Transverse colon (tissue), 4 donors: ENCODE results near the gene TOM1L2. TPM values are rescaled to one million over a fixed set of nuclear protein-coding genes. Genes with fewer than 3 reads are reported as not detected.

Experiments
- DNase-seq: peaks from one replicate; pipeline ENCODE4 v3.0.0-alpha.2; 2019
- H3K27ac ChIP-seq, 4 donors: fragments of 200-600 bp; sonication (generic); 2 replicates each; pipeline ENCODE4 v1.5.1; 2016 to 2018; ENCODE audit warnings: inconsistent platforms in 4 of 4
- H3K27me3 ChIP-seq: fragments of 200-600 bp; sonication (generic); 2 replicates; pipeline ENCODE4 v1.5.1; 2017; ENCODE audit warnings: inconsistent platforms
- H3K36me3 ChIP-seq, 4 donors: fragments of 200-600 bp; sonication (generic); 2 replicates each; pipeline ENCODE4 v1.5.1; 2017 to 2019; ENCODE audit warnings: inconsistent platforms in 4 of 4
- H3K4me1 ChIP-seq, 4 donors: fragments of 200-600 bp; sonication (generic); 2 replicates each; pipeline ENCODE4 v1.5.1; 2017 to 2020; ENCODE audit warnings: inconsistent platforms in 4 of 4
- H3K4me3 ChIP-seq, 4 donors: fragments of 200-600 bp; sonication (generic); 1 replicate in 1 of 4; 2 replicates in 3 of 4; pipeline versions ENCODE4 v1.5.1 to v1.6.1; 2017 to 2019; ENCODE audit warnings: inconsistent platforms in 4 of 4
- H3K9me3 ChIP-seq, 2 donors: fragments of 200-600 bp; sonication (generic); 2 replicates each; pipeline ENCODE4 v1.5.1; 2017 to 2019; ENCODE audit warnings: inconsistent platforms in 2 of 2
- EP300 ChIP-seq: sonication (generic); formaldehyde crosslinking; IDR thresholded peaks from one replicate; pipeline ENCODE4 v1.6.1; 2017; ENCODE audit warnings: antibody characterized with exemption, low read depth
- POLR2A ChIP-seq: fragments of 450-650 bp; IDR thresholded peaks from one replicate; pipeline ENCODE4 v1.6.1; 2016; ENCODE audit warnings: antibody characterized with exemption, mild to moderate bottlenecking, moderate library complexity
- POLR2AphosphoS5 ChIP-seq, 3 donors: sonication (generic); formaldehyde crosslinking; IDR thresholded peaks; one replicate each; pipeline ENCODE4 v1.6.1; 2016; ENCODE audit warnings: antibody characterized with exemption in 3 of 3
- WGBS, 2 donors: methylation state at CpG; one replicate each; pipeline ENCODE4 v1.1.5; 2018; ENCODE audit warnings: low coverage in 1 of 2; 5-methylcytosine and 5-hydroxymethylcytosine counted together
- in situ Hi-C, 4 donors: fragments of 200-750 bp; cut with MboI; loops; one replicate each; pipeline versions ENCODE4 v1.15.0 to v1.15.1; 2017; ENCODE audit warnings: low sequenced_read_pairs in 3 of 4, low pct_ligation_motif_present in 1 of 4, low pct_unique_long_range_greater_than_20kb in 1 of 4
- intact Hi-C: fragments of 100-400 bp; cut with DNase I; formaldehyde crosslinking; loops from one replicate; pipeline ENCODE4 v1.15.1; 2023; ENCODE audit warnings: low total_unique reads
- total RNA-seq, 4 donors: library from RNA; depleted of rRNA; stranded (reverse); fragments of >200 nt; gene quantifications; one replicate each; pipeline ENCODE4 v1.1.0, GENCODE V29; 2016
- TF ChIP-seq, protein P1 (sequence below), 5 experiments: fragments of 200-600 bp in 3 of 5; fragments of 450-650 bp in 2 of 5; sonication (generic) in 3 of 5; IDR thresholded peaks; 1 replicate in 2 of 5; 2 replicates in 3 of 5; pipeline ENCODE4 v1.5.1; 2016 to 2017; ENCODE audit warnings: antibody characterized with exemption in 5 of 5, inconsistent platforms in 3 of 5, mild to moderate bottlenecking in 2 of 5, moderate library complexity in 1 of 5

Gene TOM1L2
- total RNA-seq, 4 donors from 2014 or later: 65.9 to 178 (median 97.7) TPM

DNA sequence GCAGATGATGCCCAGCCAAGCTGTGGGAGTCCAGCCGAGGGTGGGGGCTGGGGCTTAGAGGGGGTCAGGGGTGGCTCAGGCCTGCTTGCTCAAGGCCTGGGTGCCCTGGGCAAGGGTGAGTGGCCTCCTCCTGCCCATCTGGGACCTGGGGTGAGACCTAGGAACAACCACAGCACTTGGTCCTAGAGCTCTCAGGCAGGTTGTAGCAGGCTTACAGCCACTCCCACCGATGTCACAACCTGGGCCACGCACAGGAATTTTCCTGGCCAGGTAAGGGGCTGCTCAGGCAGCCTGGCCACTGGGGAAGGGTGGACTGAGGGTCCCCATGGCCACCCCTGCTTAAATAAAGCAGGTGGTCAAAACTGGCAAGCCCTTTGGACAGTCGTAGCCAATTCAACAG, 129.1 kb downstream of the TOM1L2 start:
- Histone ChIP-seq H3K4me3 (no peak overlapping the region), H3K9me3 (no peaks in the 10 kb centered on the region), H3K36me3 (no peaks in the 10 kb centered on the region), H3K27me3 (no peaks in the 10 kb centered on the region), H3K27ac (no peak overlapping the region), H3K4me1 (peaks cover 11 to 31% (median 27%) of the 10 kb centered on the region in 4 donors)
- DNase-seq: no peak
- 69% methylated on average over 4 of the region's 4 CpGs; no CpG with 5 or more reads in 1 of the 2 donors for WGBS, 2 donors
- TF ChIP-seq POLR2A: no peak
- no peak for TF ChIP-seq EP300
- TF ChIP-seq, protein P1, sequence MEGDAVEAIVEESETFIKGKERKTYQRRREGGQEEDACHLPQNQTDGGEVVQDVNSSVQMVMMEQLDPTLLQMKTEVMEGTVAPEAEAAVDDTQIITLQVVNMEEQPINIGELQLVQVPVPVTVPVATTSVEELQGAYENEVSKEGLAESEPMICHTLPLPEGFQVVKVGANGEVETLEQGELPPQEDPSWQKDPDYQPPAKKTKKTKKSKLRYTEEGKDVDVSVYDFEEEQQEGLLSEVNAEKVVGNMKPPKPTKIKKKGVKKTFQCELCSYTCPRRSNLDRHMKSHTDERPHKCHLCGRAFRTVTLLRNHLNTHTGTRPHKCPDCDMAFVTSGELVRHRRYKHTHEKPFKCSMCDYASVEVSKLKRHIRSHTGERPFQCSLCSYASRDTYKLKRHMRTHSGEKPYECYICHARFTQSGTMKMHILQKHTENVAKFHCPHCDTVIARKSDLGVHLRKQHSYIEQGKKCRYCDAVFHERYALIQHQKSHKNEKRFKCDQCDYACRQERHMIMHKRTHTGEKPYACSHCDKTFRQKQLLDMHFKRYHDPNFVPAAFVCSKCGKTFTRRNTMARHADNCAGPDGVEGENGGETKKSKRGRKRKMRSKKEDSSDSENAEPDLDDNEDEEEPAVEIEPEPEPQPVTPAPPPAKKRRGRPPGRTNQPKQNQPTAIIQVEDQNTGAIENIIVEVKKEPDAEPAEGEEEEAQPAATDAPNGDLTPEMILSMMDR (IDR thresholded peaks at IDR 0.05): no peak
- no peak for TF ChIP-seq POLR2AphosphoS5 (IDR thresholded peaks at IDR 0.05)
- intact Hi-C loops: no loop called here
- in situ Hi-C loops: no loop called here

DNA sequence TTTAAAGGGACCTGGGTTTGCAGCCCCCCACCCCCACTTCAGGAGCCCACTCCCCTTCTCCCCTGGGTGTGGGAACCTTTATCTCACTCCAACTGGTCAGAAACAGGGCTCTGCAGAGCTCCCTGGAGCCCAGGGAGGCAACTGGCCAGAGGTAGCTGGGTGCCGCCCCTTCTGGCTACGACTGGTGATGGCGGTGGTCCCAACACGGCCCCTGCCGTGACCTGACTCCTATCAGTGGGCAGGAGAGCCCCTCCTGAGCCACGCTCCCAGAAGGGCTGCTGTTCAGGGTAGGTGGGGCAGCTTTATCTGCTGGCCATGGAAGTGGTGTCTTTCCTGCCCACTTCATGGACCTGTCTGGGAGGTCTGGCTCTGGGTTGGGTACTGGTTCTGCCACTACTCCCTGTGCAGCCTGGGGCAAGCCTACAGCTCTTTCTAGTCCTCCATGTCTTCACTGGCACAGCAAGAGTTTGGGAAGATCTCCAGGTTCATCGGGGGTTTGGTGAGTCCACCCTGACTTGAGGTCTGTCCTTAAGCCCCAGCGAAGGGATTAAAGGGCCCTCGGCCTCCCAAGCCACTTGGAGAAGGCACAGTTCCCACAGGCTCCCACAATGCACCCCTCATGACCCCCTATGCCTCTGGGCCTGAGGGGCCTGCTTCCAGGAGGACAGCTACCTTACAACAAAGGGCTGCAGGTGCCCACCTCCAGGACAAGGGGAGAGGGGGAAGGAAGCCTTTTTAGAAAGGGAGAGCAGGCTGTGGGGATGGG, 129.9 kb downstream of the TOM1L2 start:
- H3K36me3 ChIP-seq: no peaks in the 10 kb centered on the region
- H3K4me1 ChIP-seq: peaks cover 19 to 37% (median 35%) of the 10 kb centered on the region in 4 donors
- peak overlapping the region; percentile 98 to 100 (median 99) for H3K27ac ChIP-seq
- H3K9me3 ChIP-seq: no peaks in the 10 kb centered on the region
- WGBS, 2 donors: 75% methylated on average over 6 of the region's 9 CpGs; no CpG with 5 or more reads in 1 of the 2 donors
- no peak for TF ChIP-seq EP300
- TF ChIP-seq, protein P1 (IDR thresholded peaks at IDR 0.05): no peak
- TF ChIP-seq POLR2AphosphoS5 (IDR thresholded peaks at IDR 0.05): no peak
- no peak for TF ChIP-seq POLR2A
- intact Hi-C loops (no loop called here), in situ Hi-C loops (no loop called here)
- no peak for DNase-seq
- H3K4me3 ChIP-seq: no peak overlapping the region
- no peaks in the 10 kb centered on the region for H3K27me3 ChIP-seq

DNA sequence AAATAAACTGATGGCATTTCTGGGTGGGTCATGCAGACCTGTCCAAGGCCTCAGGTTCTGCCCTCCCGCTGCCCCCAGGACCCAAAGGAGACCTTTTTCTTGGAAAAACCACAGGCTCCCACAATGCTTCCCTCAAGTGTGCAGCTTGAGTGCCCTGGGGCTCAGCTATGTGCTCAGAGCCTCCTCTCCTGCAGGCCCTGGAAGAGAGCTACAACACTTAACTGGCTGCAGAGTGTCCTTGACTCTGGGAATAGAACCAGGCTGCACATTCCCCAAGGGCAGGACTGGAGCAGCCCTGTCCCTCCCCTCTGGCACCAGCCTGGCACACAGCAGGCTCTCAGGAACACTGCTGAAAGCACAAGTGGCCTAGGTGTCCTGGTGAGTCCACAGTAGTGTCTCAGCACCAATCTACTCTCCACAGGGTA, 130.6 kb downstream of the TOM1L2 start:
- peak overlapping the region; percentile 98 to 100 (median 99) for H3K27ac ChIP-seq
- TF ChIP-seq EP300: no peak
- no peak for TF ChIP-seq POLR2A
- TF ChIP-seq, protein P1 (IDR thresholded peaks at IDR 0.05): no peak
- no peak for TF ChIP-seq POLR2AphosphoS5 (IDR thresholded peaks at IDR 0.05)
- intact Hi-C loops: no loop called here
- in situ Hi-C loops: no loop called here
- peaks cover 23 to 42% (median 40%) of the 10 kb centered on the region in 4 donors for H3K4me1 ChIP-seq
- WGBS, 2 donors: 64% methylated on average over 1 of the region's 1 CpG; no CpG with 5 or more reads in 1 of the 2 donors
- H3K36me3 ChIP-seq: no peaks in the 10 kb centered on the region
- DNase-seq: no peak
- no peak overlapping the region for H3K4me3 ChIP-seq
- H3K9me3 ChIP-seq: no peaks in the 10 kb centered on the region
- H3K27me3 ChIP-seq: no peaks in the 10 kb centered on the region

DNA sequence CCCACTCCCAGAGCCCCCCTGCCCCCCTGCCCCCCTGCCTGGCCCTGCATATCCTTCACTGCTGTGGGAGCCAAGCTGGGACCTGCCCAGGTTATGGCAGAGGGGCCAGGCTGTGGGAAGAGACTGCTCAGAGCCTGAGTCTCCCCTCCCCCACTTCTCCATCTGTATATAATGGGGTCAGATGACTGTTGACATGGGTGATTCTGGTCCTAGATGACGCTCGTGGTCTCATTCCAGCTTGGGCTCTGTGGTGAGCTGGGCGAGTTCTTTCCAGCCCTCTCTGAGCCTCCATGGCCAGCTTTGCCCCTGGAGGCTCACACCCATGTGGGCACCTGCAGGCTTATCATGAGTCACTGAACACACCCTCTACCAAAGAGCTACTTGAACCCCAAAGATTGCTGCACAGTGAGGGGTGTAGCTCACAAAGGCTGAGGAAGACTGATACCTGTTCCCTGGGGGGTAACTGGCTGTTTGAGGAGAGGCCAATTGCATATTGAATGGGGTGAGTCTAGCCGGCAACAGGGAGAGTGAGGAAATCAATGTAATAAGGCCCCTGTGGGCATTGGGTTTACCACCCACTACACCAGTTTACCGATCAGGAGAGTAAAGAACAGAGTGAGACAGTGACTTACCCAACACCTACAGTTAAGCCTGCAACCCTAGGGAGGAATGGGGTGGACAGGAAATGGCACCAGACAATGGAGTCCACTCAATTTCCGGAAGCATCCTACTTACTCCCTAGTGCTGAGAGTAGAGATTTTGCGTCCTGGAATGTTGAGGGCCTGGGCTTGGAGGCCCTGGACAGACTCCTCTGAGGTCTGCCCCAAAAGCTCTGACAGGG, 131.2 kb downstream of the TOM1L2 start:
- in situ Hi-C loops (no loop called here), intact Hi-C loops (no loop called here)
- no peak for DNase-seq
- H3K27me3 ChIP-seq: no peaks in the 10 kb centered on the region
- no peaks in the 10 kb centered on the region for H3K36me3 ChIP-seq
- TF ChIP-seq POLR2AphosphoS5 (IDR thresholded peaks at IDR 0.05) (no peak), EP300 (no peak), POLR2A (no peak)
- TF ChIP-seq, protein P1 (IDR thresholded peaks at IDR 0.05): no peak
- peak overlapping the region in 3 of 4 donors; percentile 29 to 49 (median 44) for H3K4me3 ChIP-seq
- no peaks in the 10 kb centered on the region for H3K9me3 ChIP-seq
- H3K4me1 ChIP-seq: peaks cover 23 to 42% (median 40%) of the 10 kb centered on the region in 4 donors
- 67 to 80% methylated on average over 1 to 7 of the region's 7 CpGs for WGBS, 2 donors
- peak overlapping the region; percentile 98 to 100 (median 99) for H3K27ac ChIP-seq
